Fibroblast of skin of left quadriceps (primary cell): ENCODE measurements around the gene NPR3.
"Not testable (repeated sequence)": the region's sequence is repeated elsewhere in the genome, so short reads cannot be mapped to it uniquely, and the experiment has no call there.

Experiments used
- DNase-seq, 2 experiments: peaks; one replicate each; pipeline ENCODE4 v3.0.0-alpha.2; 2013; ENCODE audit warnings: low read depth in 2 of 2

NPR3 gene

DNA sequence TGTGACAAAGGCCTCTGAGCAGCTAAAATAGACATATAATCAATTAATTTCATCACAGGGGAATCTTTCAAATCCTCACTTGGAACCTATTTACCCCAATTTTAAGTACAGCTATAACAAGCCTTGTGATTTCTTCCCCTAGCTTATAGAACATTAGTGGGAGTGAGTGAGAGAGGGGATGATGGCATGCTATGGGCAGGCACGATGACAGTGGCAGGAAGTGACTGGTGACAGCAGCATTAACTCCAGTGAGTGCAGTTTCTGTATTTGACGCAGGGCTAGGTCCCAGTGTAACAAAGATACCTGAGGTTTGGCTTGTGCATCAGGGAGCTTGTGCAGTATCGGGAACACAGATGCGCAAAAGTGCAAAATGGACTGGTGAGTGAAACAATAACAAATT, 54.1 kb downstream of the NPR3 start:
- DNase-seq: no peak

DNA sequence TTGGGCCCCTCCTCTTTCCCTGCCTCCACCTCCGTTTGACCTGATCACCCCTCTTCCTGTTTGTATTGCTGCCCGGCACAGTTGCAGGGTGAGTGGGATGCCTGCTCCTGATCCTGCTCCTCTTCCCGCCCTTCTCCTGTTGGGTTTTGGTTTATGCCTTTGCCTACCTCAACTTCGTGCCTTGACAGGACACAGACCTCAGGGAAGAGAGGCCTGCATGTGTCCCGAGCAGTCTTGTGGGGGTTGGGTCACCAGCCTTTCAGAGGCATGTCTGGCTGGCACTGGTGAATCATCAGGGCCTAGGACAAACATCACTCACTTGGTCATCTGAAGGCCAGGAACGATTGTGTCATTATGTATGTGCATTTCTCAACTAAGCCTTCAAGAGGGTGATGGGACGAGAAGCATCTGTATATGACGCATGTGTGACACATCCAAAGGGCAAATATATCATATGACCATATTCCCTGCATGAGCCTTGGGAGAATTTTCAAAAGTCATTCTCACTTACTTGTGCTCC, 56.9 kb downstream of the NPR3 start:
- DNase-seq: peak in 1 of 2 experiments; percentile 48

DNA sequence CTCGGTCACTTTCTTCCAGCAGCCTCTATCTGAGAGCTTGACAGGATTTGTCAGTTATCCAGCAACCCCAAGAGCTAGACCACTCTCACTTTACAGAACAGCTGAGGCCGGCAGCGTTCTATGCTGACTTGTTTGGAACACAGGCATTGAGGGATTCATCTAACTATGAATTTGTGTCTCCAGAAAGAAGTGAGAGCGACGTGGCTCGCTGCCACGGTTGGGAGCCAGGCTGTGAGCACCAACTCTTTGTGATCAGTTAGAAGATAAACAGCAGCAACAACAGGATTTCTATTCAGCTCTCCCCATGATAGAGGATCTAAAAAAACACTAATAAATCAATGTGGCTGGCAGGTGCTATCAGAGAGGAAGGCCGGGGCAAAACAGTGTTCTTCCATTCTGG, 58.6 kb downstream of the NPR3 start:
- DNase-seq: no peak

DNA sequence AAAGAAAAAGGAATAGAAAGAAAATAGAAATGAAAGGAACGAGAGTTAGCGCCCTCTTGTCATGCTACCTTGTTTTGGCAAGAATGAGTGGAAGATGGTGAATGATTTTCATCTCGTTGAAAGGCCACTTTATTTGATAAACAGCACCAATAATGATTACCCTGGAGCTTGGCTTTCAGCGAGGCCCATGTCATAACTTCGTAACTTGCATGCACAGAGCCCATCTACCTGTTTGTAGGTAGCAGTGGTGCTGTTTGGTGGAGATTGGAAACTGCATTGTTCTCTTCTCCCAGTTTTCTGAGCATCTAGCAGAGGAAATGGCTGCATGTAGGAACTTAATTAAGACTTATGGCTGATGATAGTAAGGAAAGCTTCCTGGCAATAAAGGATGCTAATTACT, 59.3 kb downstream of the NPR3 start:
- DNase-seq: no peak

DNA sequence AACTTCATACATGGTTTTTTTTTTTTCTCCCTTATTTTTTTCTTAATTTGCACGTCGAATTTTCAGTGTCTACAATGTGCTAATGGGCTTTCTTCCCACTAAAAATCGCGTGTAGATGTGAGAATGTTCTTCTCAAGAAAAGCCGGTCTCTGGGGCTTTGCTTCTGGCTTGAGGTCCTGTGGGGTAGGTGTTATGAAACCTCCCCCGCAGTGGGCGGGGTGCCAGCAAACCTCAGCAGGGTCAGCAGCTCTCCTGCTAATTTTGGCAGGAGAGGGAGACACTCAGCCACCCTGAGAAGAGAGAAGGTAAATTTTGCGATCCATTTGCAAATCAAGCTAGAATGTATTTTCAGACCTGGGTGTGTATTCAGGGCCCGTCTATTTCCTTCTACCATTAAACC, 59.9 kb downstream of the NPR3 start:
- no peak for DNase-seq

DNA sequence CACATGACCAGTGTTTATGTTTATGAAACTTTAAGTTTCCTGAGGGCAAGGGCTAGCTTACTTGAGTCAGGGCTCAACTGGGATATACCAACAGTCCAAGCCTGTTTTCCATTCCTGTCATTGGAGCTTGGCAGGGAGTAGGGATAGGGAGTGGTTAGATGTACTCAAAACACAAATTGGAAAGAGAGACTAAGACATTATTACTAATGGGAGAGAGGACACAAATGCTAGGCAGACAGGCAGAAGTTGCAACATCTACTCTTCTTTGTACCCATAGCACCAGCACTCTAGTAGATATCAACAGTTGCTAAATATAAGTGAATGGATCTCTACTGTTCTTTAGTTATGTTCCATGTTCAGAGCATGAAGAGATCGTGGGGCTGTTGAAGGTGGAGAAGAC, 62.8 kb downstream of the NPR3 start:
- DNase-seq: no peak

DNA sequence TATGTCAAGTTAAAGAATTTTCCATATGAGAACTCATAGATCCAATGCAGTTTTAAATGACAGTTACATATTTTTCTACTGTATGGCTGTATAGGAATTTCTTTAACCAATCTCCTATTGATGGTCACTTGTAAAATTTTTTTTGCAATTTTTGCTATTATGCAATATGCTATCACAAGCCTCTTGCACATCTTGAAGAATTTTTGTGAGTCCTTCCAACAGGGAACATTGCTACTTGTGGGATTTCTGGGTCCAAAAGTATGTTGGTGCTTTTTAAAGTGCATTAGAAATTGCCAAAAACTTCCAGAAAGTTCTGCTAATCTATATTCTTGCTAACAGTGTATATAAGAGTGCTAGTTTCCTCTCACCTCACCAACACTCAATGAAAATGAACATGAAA, 65.1 kb downstream of the NPR3 start:
- no peak for DNase-seq

DNA sequence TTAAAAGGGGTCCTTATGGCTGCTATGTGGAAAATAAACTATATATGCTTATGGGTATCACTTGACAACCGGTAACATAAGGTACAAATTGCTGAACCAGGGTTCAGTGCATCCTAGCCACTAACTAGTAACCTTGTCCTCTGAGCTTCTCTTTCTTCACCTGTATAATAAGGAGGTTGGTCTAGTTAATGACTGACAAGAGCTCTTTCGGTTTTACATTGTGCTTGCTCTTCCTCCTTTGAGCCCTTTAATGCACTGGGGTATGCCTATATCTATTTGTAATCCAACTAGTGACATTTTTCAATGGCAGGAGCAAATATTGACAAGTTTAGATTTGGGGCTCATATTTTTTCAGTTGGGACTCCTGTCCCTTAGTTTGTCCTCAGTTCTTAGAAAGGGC, 66.1 kb downstream of the NPR3 start:
- no peak for DNase-seq

DNA sequence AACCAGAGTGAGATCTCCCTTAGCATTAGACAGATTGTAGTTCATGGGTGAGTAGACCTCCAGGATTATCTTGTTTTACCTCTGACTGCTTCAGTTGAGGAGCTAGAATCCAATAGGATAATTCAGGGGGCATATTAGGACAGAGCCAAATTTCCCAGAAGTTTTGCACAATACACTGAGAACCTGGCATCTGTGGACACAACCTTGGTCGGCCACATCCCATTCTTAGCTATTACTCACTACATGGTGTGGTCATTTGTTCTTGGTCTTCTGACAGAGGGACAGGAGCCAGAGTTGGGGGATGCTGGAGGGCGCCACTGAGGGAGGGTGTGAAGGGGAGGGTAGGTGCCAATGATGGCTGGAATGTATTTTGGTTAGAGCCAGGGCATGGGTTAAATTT, 66.6 kb downstream of the NPR3 start:
- DNase-seq: no peak

DNA sequence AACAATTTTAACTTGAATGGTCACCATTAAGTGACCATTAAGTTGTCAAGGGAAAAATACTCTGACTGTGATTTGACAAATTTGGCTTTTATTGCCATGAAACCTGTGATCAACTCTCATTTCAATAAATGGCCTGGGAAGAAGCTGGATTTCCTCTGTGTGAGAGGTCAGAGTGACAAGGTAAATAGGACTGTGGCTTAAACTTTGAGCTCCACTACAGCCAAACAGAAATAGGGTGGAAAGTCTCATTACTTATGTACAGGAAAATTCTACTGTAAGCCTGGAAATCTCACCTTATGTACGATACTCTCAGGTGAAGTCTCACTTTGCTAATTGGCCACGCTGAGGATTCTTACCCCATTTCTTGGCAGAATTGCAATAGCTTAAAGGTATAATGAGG, 67.3 kb downstream of the NPR3 start:
- no peak for DNase-seq

DNA sequence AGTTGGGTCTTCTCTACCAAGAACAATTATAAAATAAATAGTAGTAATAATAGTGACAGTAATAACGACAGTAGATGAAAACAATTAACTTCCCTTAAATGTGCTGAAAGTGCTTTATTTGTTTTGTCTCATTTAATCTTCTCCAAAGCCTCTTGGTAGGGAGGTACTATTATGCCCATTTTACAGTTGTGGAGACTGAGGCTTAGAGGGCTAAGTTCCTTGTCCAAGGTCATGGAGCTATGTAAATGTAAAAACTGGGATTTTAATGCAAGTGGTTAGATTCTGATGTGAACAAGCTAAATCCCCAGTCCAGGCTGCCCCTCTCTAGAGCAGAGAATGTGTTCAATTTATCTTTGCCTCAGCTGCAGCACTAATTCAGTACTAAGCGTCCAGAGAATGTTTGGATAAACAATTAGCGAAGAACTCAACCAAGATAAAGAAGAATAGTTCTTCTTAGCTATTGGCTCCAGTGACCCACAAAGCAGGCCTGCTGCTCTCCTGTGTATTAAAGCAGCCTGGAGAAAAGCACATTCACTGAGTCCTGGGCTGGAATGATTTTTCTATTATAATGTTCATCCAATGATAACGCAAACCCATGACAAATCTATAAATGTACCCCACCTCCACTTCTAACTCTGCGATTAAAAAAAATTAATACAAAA, 68.8 kb downstream of the NPR3 start:
- no peak for DNase-seq

DNA sequence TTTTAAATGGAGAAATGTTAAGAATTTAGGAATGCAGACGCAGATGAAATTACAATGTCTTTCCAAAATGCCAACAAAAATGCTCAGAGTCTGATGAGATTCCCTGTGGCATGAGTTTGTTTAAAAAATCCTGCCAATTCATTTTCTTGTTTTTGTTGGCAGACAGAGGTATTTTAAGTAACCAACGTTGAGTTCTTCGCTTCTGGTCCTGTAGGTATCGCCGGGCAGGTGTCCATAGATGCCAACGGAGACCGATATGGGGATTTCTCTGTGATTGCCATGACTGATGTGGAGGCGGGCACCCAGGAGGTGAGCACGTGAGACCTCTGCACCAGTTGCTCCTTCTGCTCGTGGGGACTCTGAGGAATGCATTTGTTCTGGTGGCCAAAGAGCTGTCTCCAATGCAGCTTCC, 69.4 kb downstream of the NPR3 start:
- no peak for DNase-seq

DNA sequence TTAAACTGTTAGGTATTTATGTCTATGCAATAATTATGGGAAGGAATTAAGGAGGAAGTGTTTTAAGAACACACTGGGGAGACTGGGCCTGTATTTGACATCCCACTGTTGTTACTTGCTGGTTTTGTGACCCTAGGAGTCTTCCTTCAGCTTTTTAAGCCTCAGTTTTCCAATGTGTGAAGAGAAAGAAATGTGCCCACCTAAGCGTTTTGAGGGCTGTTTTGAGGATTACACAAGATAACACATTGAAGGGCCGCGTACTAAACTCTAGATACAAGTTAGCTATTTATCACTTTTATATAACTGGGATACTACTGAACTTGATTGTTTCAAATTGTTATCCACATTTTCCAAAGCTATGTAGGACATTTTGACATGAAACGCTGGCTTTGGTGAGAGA, 72.5 kb downstream of the NPR3 start:
- no peak for DNase-seq

DNA sequence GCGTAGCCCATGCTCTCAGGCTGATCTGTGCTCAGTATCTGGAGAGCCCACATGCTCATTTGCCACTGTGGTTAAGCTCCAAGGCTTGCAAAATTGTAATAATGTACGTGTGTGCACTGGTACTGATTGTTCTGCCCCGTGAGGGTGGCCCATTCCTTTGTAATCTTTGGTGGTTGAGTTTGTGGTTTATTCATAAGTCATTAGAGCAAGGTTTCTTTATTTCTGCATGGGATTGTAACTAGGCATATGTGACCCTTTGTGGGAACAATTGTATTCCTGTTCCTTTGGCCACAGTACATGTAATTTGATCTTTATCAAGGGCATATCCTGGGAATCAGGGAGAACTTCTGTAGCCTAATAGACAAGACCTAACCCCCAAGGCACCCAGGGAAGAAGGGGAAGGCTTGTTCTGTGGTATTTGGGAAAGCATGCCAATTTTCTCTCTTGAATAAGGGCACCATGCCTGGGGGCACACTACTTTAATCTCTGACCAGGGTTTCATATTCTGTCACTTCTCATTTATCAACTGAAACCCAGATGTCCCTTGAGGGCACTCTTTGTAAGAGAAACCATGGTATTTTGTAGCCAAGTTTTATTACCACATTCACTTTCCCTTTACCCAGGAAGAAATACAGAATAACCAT, 74.6 kb downstream of the NPR3 start:
- no peak for DNase-seq

DNA sequence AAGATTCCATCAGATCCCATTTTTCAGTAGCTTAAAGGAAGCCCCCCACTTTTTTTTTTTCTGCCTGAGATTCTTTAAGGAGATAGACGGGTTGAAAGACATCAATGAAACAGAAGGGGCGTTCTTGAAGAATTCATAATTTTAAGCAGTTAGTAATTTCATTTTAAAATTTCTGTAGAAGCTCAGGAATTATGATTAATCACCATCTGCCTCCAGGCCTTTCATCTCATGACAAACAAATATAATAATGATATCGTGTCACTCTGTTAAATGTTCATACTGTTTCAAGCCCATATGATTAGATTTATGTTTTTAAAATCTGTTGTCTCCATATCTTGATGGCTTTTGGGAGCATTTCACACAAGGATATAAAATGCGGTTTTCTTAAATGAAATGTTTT, 75.2 kb downstream of the NPR3 start:
- DNase-seq: no peak

DNA sequence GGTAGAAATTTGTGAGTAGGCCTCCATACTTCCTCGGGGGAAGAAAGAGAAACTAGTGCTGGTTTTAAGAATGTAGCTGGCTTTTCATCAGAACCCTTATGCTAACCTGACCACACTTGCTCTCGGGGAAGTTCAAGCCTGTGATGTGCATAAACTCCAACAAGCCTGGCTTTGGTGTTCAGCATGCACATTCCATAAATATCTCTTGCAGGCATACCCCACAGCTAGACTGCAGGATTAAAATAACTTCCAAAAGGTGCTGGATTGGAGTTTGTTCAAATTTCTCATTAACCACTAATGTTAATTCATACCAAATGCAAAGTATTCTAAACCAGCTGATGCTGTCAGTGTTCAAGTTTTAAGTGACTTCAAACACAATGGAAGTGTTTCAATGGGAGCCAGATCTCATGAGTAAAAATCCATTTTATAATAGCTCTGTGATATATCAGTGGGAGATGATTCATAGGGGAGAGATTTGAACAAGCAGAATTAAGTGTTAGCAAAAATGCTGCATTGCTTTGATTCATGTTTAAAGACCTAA, 79.4 kb downstream of the NPR3 start:
- peak; percentile 88 to 89 for DNase-seq

DNA sequence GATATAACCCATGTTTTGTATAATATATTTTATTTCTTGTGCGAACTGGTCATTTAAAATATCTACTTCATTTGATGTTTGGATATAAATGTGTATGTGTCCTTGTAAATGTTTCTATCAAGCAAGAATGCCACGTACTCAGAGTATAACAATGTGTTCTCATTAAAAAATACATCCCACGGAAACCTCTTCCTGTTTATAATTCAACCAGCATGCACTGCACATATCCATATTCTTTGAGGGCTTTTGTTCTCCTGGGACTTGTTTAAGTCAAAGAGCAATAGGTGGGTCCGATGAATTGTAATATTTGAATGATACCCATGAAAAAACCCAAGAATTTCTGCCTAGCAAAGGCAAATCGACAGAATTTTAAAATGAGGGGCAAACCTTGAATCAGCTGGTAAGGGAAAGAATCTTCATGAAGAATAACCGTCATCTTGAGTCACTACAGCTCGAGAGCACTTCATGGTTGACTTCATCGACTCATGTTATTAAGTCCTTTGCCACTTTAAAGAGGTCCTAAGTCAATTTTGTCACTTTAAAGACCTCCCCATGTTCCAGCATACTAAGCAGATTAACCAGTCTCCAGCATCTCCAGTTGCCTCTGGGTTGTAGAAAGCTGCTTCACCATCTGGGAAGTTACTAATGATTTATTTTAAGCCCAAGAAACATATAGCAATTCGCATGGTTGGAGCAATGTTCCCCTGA, 80.6 kb downstream of the NPR3 start:
- DNase-seq: no peak

DNA sequence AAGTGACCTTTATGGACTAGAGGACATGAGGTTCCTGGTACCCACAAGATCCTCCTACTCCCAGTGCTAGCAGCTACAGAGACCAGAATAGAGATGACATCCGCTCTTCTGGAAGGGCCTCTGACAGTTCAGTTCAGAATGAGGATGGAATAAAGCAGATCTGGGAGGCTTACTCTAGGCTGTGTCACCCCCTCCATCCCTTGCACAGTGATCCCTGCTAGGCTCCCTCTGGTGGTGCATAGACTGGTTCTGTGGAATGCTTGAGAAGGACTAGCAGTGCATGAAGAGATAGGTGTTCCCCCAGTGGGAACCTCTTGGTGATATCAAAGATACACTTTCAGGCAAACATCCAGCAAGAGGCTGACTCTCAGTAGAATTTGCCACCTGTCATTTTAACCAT, 83.0 kb downstream of the NPR3 start:
- DNase-seq: no peak

DNA sequence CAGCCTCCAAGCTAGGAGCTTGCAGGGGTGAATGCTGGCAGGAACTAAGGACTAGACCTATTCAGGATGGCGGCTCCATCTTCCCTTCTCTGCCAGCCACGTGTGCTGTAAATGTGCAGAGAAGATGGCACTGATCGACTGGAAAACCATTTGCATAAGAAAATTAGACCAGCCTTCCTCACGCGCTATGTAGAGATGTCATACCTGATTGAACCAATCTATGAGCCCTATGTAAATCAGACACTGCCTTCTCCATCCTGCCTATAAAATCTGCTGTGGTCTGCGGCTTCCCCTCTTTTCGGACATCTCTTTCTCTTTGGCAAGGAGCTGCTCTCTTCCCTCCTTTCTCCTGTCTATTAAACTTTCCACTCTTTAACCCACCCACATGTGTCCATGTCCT, 91.6 kb downstream of the NPR3 start:
- no peak for DNase-seq

DNA sequence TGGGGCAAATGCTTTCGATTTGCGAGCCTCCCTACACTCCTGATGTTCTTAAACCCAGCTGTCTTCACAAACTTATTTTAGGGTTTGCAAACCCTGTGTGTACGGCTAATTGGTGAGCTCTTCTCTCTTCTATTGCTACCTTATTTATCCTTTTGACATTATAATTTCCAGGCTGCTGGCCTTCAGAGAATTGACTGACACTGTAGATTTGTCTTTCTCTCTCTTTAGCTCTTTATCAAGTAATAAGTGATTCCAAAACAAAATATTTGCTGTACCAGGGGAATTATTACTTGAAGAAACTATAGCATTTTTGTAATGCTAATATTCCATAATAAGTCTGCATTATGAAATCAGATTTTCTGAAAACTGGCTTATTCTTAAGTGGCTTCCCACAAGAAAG, 92.5 kb downstream of the NPR3 start:
- DNase-seq: no peak

DNA sequence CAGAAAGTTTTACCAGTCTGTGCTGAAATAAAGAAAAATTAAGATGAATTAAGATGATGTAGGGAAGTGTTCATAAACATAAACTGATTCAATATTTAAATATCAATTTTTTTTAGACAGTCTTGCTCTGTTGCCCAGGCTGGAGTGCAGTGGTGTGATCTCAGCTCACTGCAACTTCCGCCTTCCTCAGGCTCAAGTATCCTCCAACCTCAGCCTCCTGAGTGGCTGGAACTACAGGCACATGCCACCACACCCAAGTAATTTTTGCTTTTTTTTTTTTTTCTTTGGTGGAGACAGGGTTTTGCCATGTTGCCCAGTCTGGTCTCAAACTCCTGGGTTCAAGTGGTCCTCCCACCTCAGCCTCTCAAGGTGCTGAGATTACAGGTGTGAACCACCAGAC, 94.3 kb downstream of the NPR3 start:
- DNase-seq: not testable (repeated sequence)

DNA sequence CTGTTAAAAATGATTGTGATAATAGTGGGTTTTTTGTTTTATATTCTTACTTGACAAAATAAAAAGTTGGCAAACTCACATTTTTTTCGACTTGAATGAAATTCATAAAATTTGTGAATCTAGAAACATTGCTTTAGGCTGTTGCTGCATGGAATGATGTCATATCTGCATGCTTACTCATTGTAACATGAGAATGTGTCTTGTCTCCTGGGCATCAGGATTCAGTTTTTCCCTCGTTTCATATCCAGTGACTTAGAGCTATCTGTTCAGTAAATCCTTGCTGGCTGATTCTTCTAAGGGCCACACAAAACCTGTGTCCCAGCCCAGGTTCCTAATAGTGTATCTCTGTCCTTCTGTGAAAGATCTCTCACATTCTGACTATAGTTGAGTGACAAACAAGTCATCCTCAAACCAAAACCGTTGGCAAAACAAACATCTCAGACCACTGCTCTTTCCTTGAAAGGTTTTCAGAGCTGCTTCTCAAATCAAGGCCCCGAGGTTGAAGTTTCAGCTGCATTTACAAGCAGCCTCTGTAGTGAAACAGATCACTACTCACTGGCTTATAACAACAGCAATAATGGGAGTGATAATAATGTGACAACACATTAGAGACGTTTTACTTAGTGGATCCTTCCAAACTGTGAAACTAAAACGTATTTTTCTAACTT, 95.0 kb downstream of the NPR3 start:
- peak; percentile 68 to 72 for DNase-seq
